AG08395 (cell line): Measurements from ENCODE around the gene ABCA4.
"Not testable (repeated sequence)": the region's sequence is repeated elsewhere in the genome, so short reads cannot be mapped to it uniquely, and the experiment has no call there.

ENCODE experiments used
- DNase-seq: peaks from one replicate; pipeline ENCODE4 v3.0.0; 2012; ENCODE audit warnings: mixed read lengths, low spot score

ABCA4 gene

GRCh38 chr1:94004924-94005323, 116.0 kb downstream of the ABCA4 start:
- DNase-seq: no peak

- no peak for DNase-seq
Observed at GRCh38 chr1:94002046-94002787, 118.7 kb downstream of the ABCA4 start.

- DNase-seq: no peak
Observed at GRCh38 chr1:94001397-94002045, 119.4 kb downstream of the ABCA4 start.

- DNase-seq: no peak
Observed at GRCh38 chr1:94000510-94001282, 120.3 kb downstream of the ABCA4 start.

GRCh38 chr1:93999840-94000415, 121.0 kb downstream of the ABCA4 start:
- no peak for DNase-seq

GRCh38 chr1:93998532-93998931, 122.4 kb downstream of the ABCA4 start:
- not testable (repeated sequence) for DNase-seq

GRCh38 chr1:93997756-93998155, 123.2 kb downstream of the ABCA4 start:
- no peak for DNase-seq

GRCh38 chr1:93995837-93996536, 125.0 kb downstream of the ABCA4 start:
- DNase-seq: no peak

- no peak for DNase-seq
Observed at GRCh38 chr1:93993731-93994130, 127.2 kb downstream of the ABCA4 start.

GRCh38 chr1:93992954-93993353, 128.0 kb downstream of the ABCA4 start:
- no peak for DNase-seq

- no peak for DNase-seq
Observed at GRCh38 chr1:93992190-93992589, 128.8 kb downstream of the ABCA4 start.

GRCh38 chr1:93991271-93991670, 129.7 kb downstream of the ABCA4 start:
- DNase-seq: no peak

- not testable (repeated sequence) for DNase-seq
Observed at GRCh38 chr1:93990477-93990876, 130.5 kb downstream of the ABCA4 start.

GRCh38 chr1:93990010-93990409, 130.9 kb downstream of the ABCA4 start:
- DNase-seq: no peak

GRCh38 chr1:93989601-93990000, 131.3 kb downstream of the ABCA4 start:
- no peak for DNase-seq

- peak; percentile 81 for DNase-seq
Observed at GRCh38 chr1:93988634-93989350, 132.2 kb downstream of the ABCA4 start.

GRCh38 chr1:93981274-93981667, 139.7 kb downstream of the ABCA4 start:
- DNase-seq: no peak

GRCh38 chr1:93980320-93981273, 140.4 kb downstream of the ABCA4 start:
- no peak for DNase-seq

- DNase-seq: peak; percentile 68
Observed at GRCh38 chr1:93979718-93980319, 141.1 kb downstream of the ABCA4 start.
